BLaER1 (cell line): ENCODE measurements around the gene STX8.

Experiments used
- H3K27ac ChIP-seq: shearing (Covaris generic); formaldehyde crosslinking; 2 replicates; pipeline ENCODE4 v1.8.1; 2022
- H3K27me3 ChIP-seq: shearing (Covaris generic); formaldehyde crosslinking; 2 replicates; pipeline ENCODE4 v1.8.1; 2022
- H3K36me3 ChIP-seq: shearing (Covaris generic); formaldehyde crosslinking; 2 replicates; pipeline ENCODE4 v1.8.1; 2022
- H3K4me1 ChIP-seq: shearing (Covaris generic); formaldehyde crosslinking; 2 replicates; pipeline ENCODE4 v1.8.1; 2022
- H3K4me2 ChIP-seq: shearing (Covaris generic); formaldehyde crosslinking; 2 replicates; pipeline ENCODE4 v1.8.1; 2022
- H3K4me3 ChIP-seq: shearing (Covaris generic); formaldehyde crosslinking; 2 replicates; pipeline ENCODE4 v1.8.1; 2022
- H3K9ac ChIP-seq: shearing (Covaris generic); formaldehyde crosslinking; 2 replicates; pipeline ENCODE4 v1.8.1; 2022
- H3K9me3 ChIP-seq: shearing (Covaris generic); formaldehyde crosslinking; 2 replicates; pipeline ENCODE4 v1.8.1; 2022
- H4K20me1 ChIP-seq: shearing (Covaris generic); formaldehyde crosslinking; 2 replicates; pipeline ENCODE4 v1.8.1; 2022
- Cebpa-rat ChIP-seq: shearing (Covaris generic); IDR thresholded peaks from 2 replicates; pipeline ENCODE4 v1.8.1; 2022

The STX8 gene

GRCh38 chr17:9410301-9410700 lies 165.3 kb downstream of the STX8 start:
- Histone ChIP-seq H3K9ac (no peak overlapping the region), H3K27me3 (no peaks in the 10 kb centered on the region), H3K4me2 (no peak overlapping the region), H3K4me1 (no peaks in the 10 kb centered on the region), H3K9me3 (no peaks in the 10 kb centered on the region), H3K36me3 (no peaks in the 10 kb centered on the region), H4K20me1 (no peaks in the 10 kb centered on the region), H3K27ac (no peak overlapping the region), H3K4me3 (no peak overlapping the region)
- TF ChIP-seq Cebpa-rat, result no peak

GRCh38 chr17:9409878-9410277 lies 165.7 kb downstream of the STX8 start:
- Histone ChIP-seq H3K4me2 (no peak overlapping the region), H3K9ac (no peak overlapping the region), H3K9me3 (no peaks in the 10 kb centered on the region), H3K4me3 (no peak overlapping the region), H3K4me1 (no peaks in the 10 kb centered on the region), H3K27ac (no peak overlapping the region), H3K27me3 (no peaks in the 10 kb centered on the region), H4K20me1 (no peaks in the 10 kb centered on the region), H3K36me3 (no peaks in the 10 kb centered on the region)
- TF ChIP-seq Cebpa-rat, result no peak

- Histone ChIP-seq H3K9ac (no peak overlapping the region), H3K4me1 (no peaks in the 10 kb centered on the region), H3K36me3 (0 out of 2 replicates have a peak, but pooled peaks cover 3% of the 10 kb centered on the region), H3K4me3 (no peak overlapping the region), H3K27me3 (no peaks in the 10 kb centered on the region), H4K20me1 (no peaks in the 10 kb centered on the region), H3K9me3 (no peaks in the 10 kb centered on the region), H3K27ac (no peak overlapping the region), H3K4me2 (no peak overlapping the region)
- no peak for TF ChIP-seq Cebpa-rat
Observed at GRCh38 chr17:9408868-9409829, 166.5 kb downstream of the STX8 start.

- Histone ChIP-seq H3K4me3 (no peak overlapping the region), H4K20me1 (no peaks in the 10 kb centered on the region), H3K9me3 (no peaks in the 10 kb centered on the region), H3K4me1 (no peaks in the 10 kb centered on the region), H3K27me3 (no peaks in the 10 kb centered on the region), H3K9ac (no peak overlapping the region), H3K36me3 (0 out of 2 replicates have a peak, but pooled peaks cover 3% of the 10 kb centered on the region), H3K27ac (no peak overlapping the region), H3K4me2 (no peak overlapping the region)
- TF ChIP-seq Cebpa-rat, result no peak
Observed at GRCh38 chr17:9408381-9408780, 167.2 kb downstream of the STX8 start.

- Histone ChIP-seq H3K9ac (no peak overlapping the region), H3K4me2 (no peak overlapping the region), H3K4me3 (no peak overlapping the region), H3K4me1 (no peaks in the 10 kb centered on the region), H3K27ac (no peak overlapping the region), H3K36me3 (0 out of 2 replicates have a peak, but pooled peaks cover 3% of the 10 kb centered on the region), H3K9me3 (no peaks in the 10 kb centered on the region), H3K27me3 (no peaks in the 10 kb centered on the region), H4K20me1 (no peaks in the 10 kb centered on the region)
- TF ChIP-seq Cebpa-rat, result no peak
Observed at GRCh38 chr17:9406046-9406606, 169.5 kb downstream of the STX8 start.

- Histone ChIP-seq H3K9me3 (no peaks in the 10 kb centered on the region), H3K27me3 (no peaks in the 10 kb centered on the region), H3K9ac (no peak overlapping the region), H3K4me2 (no peak overlapping the region), H3K27ac (no peak overlapping the region), H3K4me1 (no peaks in the 10 kb centered on the region), H4K20me1 (no peaks in the 10 kb centered on the region), H3K4me3 (no peak overlapping the region), H3K36me3 (peaks cover 3% of the 10 kb centered on the region; the same call in 1 of the 2 replicates)
- TF ChIP-seq Cebpa-rat, result no peak
Observed at GRCh38 chr17:9403257-9403656, 172.4 kb downstream of the STX8 start.

GRCh38 chr17:9402590-9403199 lies 172.9 kb downstream of the STX8 start:
- H3K27me3 ChIP-seq, result no peaks in the 10 kb centered on the region

GRCh38 chr17:9401434-9401833 lies 174.2 kb downstream of the STX8 start:
- no peak for TF ChIP-seq Cebpa-rat
- H3K4me1 ChIP-seq, result no peaks in the 10 kb centered on the region
- H3K9me3 ChIP-seq, result no peaks in the 10 kb centered on the region
- H4K20me1 ChIP-seq, result no peaks in the 10 kb centered on the region
- peaks cover 3% of the 10 kb centered on the region; the same call in 1 of the 2 replicates for H3K36me3 ChIP-seq
- H3K27me3 ChIP-seq, result no peaks in the 10 kb centered on the region
- H3K27ac ChIP-seq, result no peak overlapping the region
- no peak overlapping the region for H3K9ac ChIP-seq
- H3K4me2 ChIP-seq, result no peak overlapping the region
- no peak overlapping the region for H3K4me3 ChIP-seq

More at GRCh38 chr17:9402590-9403199, 172.9 kb downstream of the STX8 start:
- Histone ChIP-seq H4K20me1 (no peaks in the 10 kb centered on the region), H3K9ac (no peak overlapping the region), H3K4me2 (no peak overlapping the region), H3K4me3 (no peak overlapping the region), H3K36me3 (peaks cover 3% of the 10 kb centered on the region; the same call in 1 of the 2 replicates), H3K9me3 (no peaks in the 10 kb centered on the region), H3K27ac (no peak overlapping the region), H3K4me1 (no peaks in the 10 kb centered on the region)
- no peak for TF ChIP-seq Cebpa-rat

- Histone ChIP-seq H3K9me3 (peaks cover 31% of the 10 kb centered on the region), H3K27ac (no peak overlapping the region), H4K20me1 (no peaks in the 10 kb centered on the region), H3K9ac (no peak overlapping the region), H3K27me3 (no peaks in the 10 kb centered on the region), H3K4me2 (no peak overlapping the region), H3K4me3 (no peak overlapping the region), H3K36me3 (peaks cover 15% of the 10 kb centered on the region), H3K4me1 (no peaks in the 10 kb centered on the region)
- no peak for TF ChIP-seq Cebpa-rat
Observed at GRCh38 chr17:9389111-9389527, 186.5 kb downstream of the STX8 start.
